HepG2 (cell line): ENCODE results near the gene NINJ2. TPM values are rescaled to one million over a fixed set of nuclear protein-coding genes. Genes with fewer than 3 reads are reported as not detected.

Experiments
- ATAC-seq: fragments of 200-7000 bp; cut with Tn5 transposase; 3 replicates; pipeline ENCODE4 v1.9.1; 2020; ENCODE audit warnings: mild to moderate bottlenecking, moderate library complexity
- BruUV-seq: library from RNA; stranded (reverse); fragments of 400-500 nt; replicated peaks from 2 replicates; lab custom pipeline; 2021; lab: Mats Ljungman, UMichigan
- CTCF ChIA-PET: fragments of 300-600 bp; formaldehyde crosslinking; extraction: SDS; loops from one replicate; lab custom pipeline; 2021; ENCODE audit warnings: low total read pairs, inconsistent platforms, low intra/inter-chr PET ratio; lab: Yijun Ruan, JAX
- POLR2A ChIA-PET: fragments of 350-600 bp; sonication (Branson Sonifier 250); formaldehyde crosslinking; loops from one replicate; lab custom pipeline; 2020; ENCODE audit warnings: antibody characterized with exemption, inconsistent platforms; lab: Yijun Ruan, JAX
- DNase-seq: peaks from one replicate; pipeline ENCODE4 v3.0.0-alpha.2; 2015; ENCODE audit warnings: low spot score
- FAIRE-seq: peaks from 3 replicates; lab custom pipeline; 2011; peaks lifted over from hg19 to GRCh38; lab: Jason Lieb, UNC
- H2AFZ ChIP-seq: one replicate; pipeline ENCODE4 v1.6.1; 2011; ENCODE audit warnings: low read length, inconsistent platforms
- H3K27ac ChIP-seq: fragments of 300-600 bp; 3 replicates; pipeline ENCODE4 v1.8.0; 2011; ENCODE audit warnings: mixed run types, mild to moderate bottlenecking, mixed read lengths, low read length, inconsistent platforms; ENCODE audit not compliant: insufficient read depth; ENCODE audit errors: extremely low read length
- H3K27me3 ChIP-seq, 2 experiments: fragments of 200-600 bp in 1 of 2; 2 replicates in 1 of 2; 3 replicates in 1 of 2; pipeline versions ENCODE4 v1.6.0 to v1.8.0; 2011; ENCODE audit warnings: low read length in 2 of 2, mild to moderate bottlenecking in 2 of 2, moderate library complexity in 2 of 2, inconsistent platforms in 1 of 2; ENCODE audit not compliant: insufficient read depth in 2 of 2, control insufficient read depth in 1 of 2
- H3K36me3 ChIP-seq, 2 experiments: fragments of 200-600 bp in 1 of 2; replicated peaks in 1 of 2; 2 replicates in 1 of 2; 3 replicates in 1 of 2; pipeline versions ENCODE4 v1.5.1 to v1.8.0; 2011; ENCODE audit warnings: low read length in 2 of 2, inconsistent platforms in 1 of 2; ENCODE audit not compliant: insufficient read depth in 2 of 2, control insufficient read depth in 1 of 2
- H3K4me1 ChIP-seq: 2 replicates; pipeline ENCODE4 v1.5.1; 2012; ENCODE audit warnings: low read length, inconsistent platforms; ENCODE audit not compliant: insufficient read depth
- H3K4me2 ChIP-seq: 2 replicates; pipeline ENCODE4 v1.6.0; 2011; ENCODE audit warnings: low read depth, low read length, inconsistent platforms
- H3K4me3 ChIP-seq, 3 experiments: fragments of 200-600 bp in 1 of 3; sonication (generic), shearing (Covaris generic) in 1 of 3; replicated peaks in 1 of 3; 2 replicates each; pipeline ENCODE4 v1.5.1; 2011 to 2016; ENCODE audit warnings: low read length in 3 of 3, inconsistent platforms in 2 of 3, low read depth in 2 of 3, mild to moderate bottlenecking in 2 of 3, control low read depth in 1 of 3, mixed read lengths in 1 of 3; ENCODE audit not compliant: insufficient read depth in 1 of 3
- H3K79me2 ChIP-seq: one replicate; pipeline ENCODE4 v1.6.1; 2011; ENCODE audit warnings: low read length, inconsistent platforms; ENCODE audit not compliant: insufficient read depth
- H3K9ac ChIP-seq: 2 replicates; pipeline ENCODE4 v1.6.0; 2011; ENCODE audit warnings: mild to moderate bottlenecking, low read depth, low read length, inconsistent platforms; ENCODE audit not compliant: insufficient read depth
- H3K9me3 ChIP-seq: 2 replicates; pipeline ENCODE4 v1.5.1; 2012; ENCODE audit warnings: mild to moderate bottlenecking, low read length
- H4K20me1 ChIP-seq: 2 replicates; pipeline ENCODE4 v1.6.0; 2011; ENCODE audit warnings: inconsistent platforms, mild to moderate bottlenecking, low read length, moderate library complexity; ENCODE audit not compliant: insufficient read depth
- CREBL2 ChIP-seq: sonication (generic); formaldehyde crosslinking; IDR thresholded peaks from 2 replicates; pipeline ENCODE4 v1.8.1; 2023; ENCODE audit warnings: missing genetic modification reagents, mild to moderate bottlenecking, borderline replicate concordance
- E2F1 ChIP-seq: sonication (generic); formaldehyde crosslinking; IDR thresholded peaks from 2 replicates; pipeline ENCODE4 v1.5.0; 2020; ENCODE audit warnings: missing genetic modification reagents
- ELK4 ChIP-seq: sonication (generic); formaldehyde crosslinking; IDR thresholded peaks from 2 replicates; pipeline ENCODE4 v1.9.0; 2021; ENCODE audit warnings: missing genetic modification reagents, borderline replicate concordance
- GATAD2A ChIP-seq: IDR thresholded peaks from 2 replicates; pipeline ENCODE4 v1.6.1; 2016
- HIVEP1 ChIP-seq: sonication (generic); formaldehyde crosslinking; IDR thresholded peaks from 2 replicates; pipeline ENCODE4 v1.4.0; 2020; ENCODE audit warnings: mild to moderate bottlenecking, missing genetic modification reagents
- MBD4 ChIP-seq: IDR thresholded peaks from 2 replicates; pipeline ENCODE4 v1.6.1; 2012; ENCODE audit warnings: low read length, inconsistent platforms, borderline replicate concordance
- RXRB ChIP-seq: IDR thresholded peaks from 2 replicates; pipeline ENCODE4 v1.6.1; 2016; ENCODE audit warnings: borderline replicate concordance, missing genetic modification reagents, missing compliant biosample characterization
- SALL1 ChIP-seq: sonication (generic); formaldehyde crosslinking; IDR thresholded peaks from 2 replicates; pipeline ENCODE4 v1.8.0; 2022; ENCODE audit warnings: mild to moderate bottlenecking, missing genetic modification reagents
- TBX3 ChIP-seq: fragments of 450-650 bp; IDR thresholded peaks from 2 replicates; pipeline ENCODE4 v1.6.1; 2017; ENCODE audit warnings: antibody characterized with exemption, mild to moderate bottlenecking, inconsistent platforms, borderline replicate concordance
- ZBTB2 ChIP-seq: sonication (generic); formaldehyde crosslinking; IDR thresholded peaks from 2 replicates; pipeline ENCODE4 v1.8.0; 2022; ENCODE audit warnings: low read depth, missing genetic modification reagents
- ZNF142 ChIP-seq: sonication (generic); formaldehyde crosslinking; IDR thresholded peaks from 2 replicates; pipeline ENCODE4 v1.4.0; 2020; ENCODE audit warnings: missing genetic modification reagents
- ZNF256 ChIP-seq: sonication (generic); formaldehyde crosslinking; conservative IDR thresholded peaks from 2 replicates; pipeline ENCODE4 v1.4.0; 2020; ENCODE audit warnings: missing genetic modification reagents
- WGBS: methylation state at CpG from one replicate; pipeline ENCODE4 v1.1.6; 2017; ENCODE audit warnings: low lambda C conversion rate; 5-methylcytosine and 5-hydroxymethylcytosine counted together
- in situ Hi-C: cut with HindIII; loops from 2 replicates; pipeline ENCODE4 v1.10.0; 2017; ENCODE audit warnings: low pct_unique_long_range_greater_than_20kb; ENCODE audit not compliant: extremely low pct_ligation_motif_present
- intact Hi-C: fragments of 100-400 bp; cut with micrococcal nuclease; formaldehyde crosslinking; loops from one replicate; pipeline ENCODE4 v1.10.0; 2022; ENCODE audit not compliant: unreplicated experiment
- polyA plus RNA-seq, 8 experiments: library from polyadenylated mRNA; depleted of rRNA in 3 of 8; stranded (reverse) in 7 of 8; unstranded in 1 of 8; fragments of >200 nt; fragmentation: Illumina TruSeq in 4 of 8; extraction: Trizol in 4 of 8; gene quantifications; 2 replicates each; pipeline versions ENCODE4 v1.2.1 to v1.2.3, GENCODE V29; 2011 to 2016; ENCODE audit warnings: low read depth in 4 of 8, missing spikeins in 1 of 8, mixed read lengths in 1 of 8; ENCODE audit not compliant: insufficient read depth in 1 of 8
- total RNA-seq, 5 experiments: library from RNA; depleted of rRNA; stranded (reverse); fragments of >200 nt; fragmentation: Illumina TruSeq; extraction: Trizol; gene quantifications; 2 replicates each; pipeline ENCODE4 v1.2.3, GENCODE V29; 2016; ENCODE audit warnings: low read depth in 1 of 5

Gene NINJ2
- total and polyA plus RNA-seq, 2 of the 13 experiments (the other 11 are each of a cell fraction or from before 2014, with no cell fraction given), result 0.62 to 3.8 TPM

- FAIRE-seq (no peak), ATAC-seq (peak; percentile 3), DNase-seq (peak; percentile 29)
- H3K9ac ChIP-seq, result peak overlapping the region; percentile 80
- H3K27me3 ChIP-seq, result no peaks in the 10 kb centered on the region; a peak in 1 of 5 replicates
- H3K79me2 ChIP-seq, result no peaks in the 10 kb centered on the region
- peak overlapping the region; percentile 1 for H2AFZ ChIP-seq
- H3K9me3 ChIP-seq, result no peaks in the 10 kb centered on the region
- H3K4me1 ChIP-seq, result peaks cover 69% of the 10 kb centered on the region
- H4K20me1 ChIP-seq, result no peaks in the 10 kb centered on the region
- in situ Hi-C loops (loop anchor here (5.0 to 25.0 kb wide), 4 partner anchors 180 to 1015 kb away; partner anchors contain the start of genes FBXL14 and WNK1), intact Hi-C loops (loop anchor here (1.0 to 10.0 kb wide), 4 partner anchors 73 to 1033 kb away; partner anchors contain the start of gene RAD52)
- H3K36me3 ChIP-seq, result no peaks in the 10 kb centered on the region
- peak overlapping the region; percentile 86 for H3K27ac ChIP-seq
- ChIA-PET POLR2A (interaction anchor here (1.0 to 2.9 kb wide), 8 partner anchors 12 to 377 kb away, joined by 3 to 22 read pairs (median 10); partner anchors contain the start of genes KDM5A, RAD52 and WNK1), CTCF (interaction anchor here (3.1 kb wide), 1 partner anchor 179 kb away, joined by 26 read pairs; no protein-coding TSS in a partner anchor)
- peak overlapping the region; percentile 98 for H3K4me2 ChIP-seq
- H3K4me3 ChIP-seq, result peak overlapping the region; percentile 67 to 80 (median 73)
- BruUV-seq, result no TSS peak
- WGBS, result 9% methylated on average over 7 of the region's 19 CpGs
- TF ChIP-seq E2F1 (0 out of 2 replicates have a peak, but pooled peaks have one; percentile 23), ZBTB2 (no peak), TBX3 (no peak), CREBL2 (CRISPR knock-in tag) (no peak), SALL1 (CRISPR knock-in tag) (peak; percentile 61), ZNF256 (CRISPR knock-in tag) (no peak), MBD4 (no peak), RXRB (CRISPR knock-in tag) (no peak), GATAD2A (CRISPR knock-in tag) (peak; percentile 3; the same call in 1 of the 2 replicates), HIVEP1 (peak; percentile 60; the same call in 1 of the 2 replicates), ELK4 (no peak), ZNF142 (CRISPR knock-in tag) (no peak)
Measured at GRCh38 chr12:571795-572531, 91.3 kb downstream of the NINJ2 start.
